Muscle of arm (tissue), 12 donors: ENCODE data around the gene RGL2. TPM values are rescaled to one million over a fixed set of nuclear protein-coding genes. Genes with fewer than 3 reads are reported as not detected.
A peak's percentile ranks its signal among the peaks of the same experiment; 100 is the strongest.
"Not testable (repeated sequence)": the region's sequence is repeated elsewhere in the genome, so short reads cannot be mapped to it uniquely, and the experiment has no call there.

ENCODE experiments used
- DNase-seq: peaks from one replicate; pipeline ENCODE4 v3.0.0-alpha.2; 2013
- polyA plus RNA-seq, 12 donors: library from polyadenylated mRNA; unstranded; fragments of 120-200 nt; gene quantifications; one replicate each; pipeline ENCODE4 v1.2.1, GENCODE V29; 2013; ENCODE audit not compliant: insufficient read length in 12 of 12

Gene RGL2
- polyA plus RNA-seq, 12 donors: 43.6 to 81.3 (median 52.1) TPM; not detected in 1

DNA sequence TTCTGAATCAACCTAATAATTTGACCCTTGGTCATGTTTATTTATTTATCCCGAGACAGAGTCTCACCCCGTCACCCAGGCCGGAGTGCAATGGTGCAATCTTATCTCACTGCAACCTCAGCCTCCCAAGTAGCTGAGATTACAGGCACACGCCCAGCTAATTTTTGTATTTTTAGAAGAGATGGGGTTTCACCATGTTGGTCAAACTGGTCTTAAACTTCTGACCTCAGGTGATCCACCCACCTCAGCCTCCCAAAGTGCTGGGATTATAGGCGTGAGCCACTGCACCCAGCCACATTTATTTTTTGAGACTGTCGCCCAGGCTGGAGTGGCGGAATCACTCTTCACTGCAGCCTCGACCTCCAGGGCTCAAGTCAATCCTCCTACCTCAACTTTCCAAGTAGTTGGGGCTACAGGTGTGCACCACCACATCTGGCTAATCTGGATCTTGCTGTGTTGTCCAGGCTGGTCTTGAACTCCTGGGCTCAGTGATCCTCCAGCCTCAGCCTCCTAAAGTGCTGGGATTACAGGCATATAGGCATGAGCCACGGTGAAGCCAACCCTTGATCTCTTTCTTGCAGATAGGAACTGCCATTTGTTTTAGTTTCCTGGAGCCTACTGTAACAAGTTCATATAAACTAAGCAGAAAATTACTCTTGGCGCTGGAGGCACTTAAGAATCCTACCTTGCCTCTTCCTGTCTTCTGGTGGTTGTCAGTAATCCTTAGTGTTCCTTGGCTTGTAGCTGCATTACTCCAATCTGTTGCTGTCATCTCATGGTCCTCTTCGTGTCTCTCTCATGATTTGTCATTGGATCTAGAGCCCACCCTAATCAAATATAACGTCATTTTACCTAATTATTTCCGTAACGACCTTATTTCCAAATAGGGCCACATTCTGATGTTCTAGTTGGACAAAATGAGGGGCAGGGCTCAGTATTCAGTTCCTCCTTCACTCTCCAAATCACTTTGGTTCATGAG lies 24.5 kb downstream of the RGL2 start:
- no peak for DNase-seq

GRCh38 chr6:33273129-33273923 lies 25.4 kb downstream of the RGL2 start:
- no peak for DNase-seq

GRCh38 chr6:33272275-33273128 lies 26.2 kb downstream of the RGL2 start:
- no peak for DNase-seq

- DNase-seq: peak; percentile 99
Measured at GRCh38 chr6:33271468-33272274, 27.1 kb downstream of the RGL2 start, which contains the start of the genes RPS18 and VPS52. Gene RPS18 (plus strand): TSS chr6:33272075. CDS start chr6:33272120, 45 bp downstream. Gene VPS52 (minus strand): TSS chr6:33271876. CDS start chr6:33271675, 201 bp downstream.

DNA sequence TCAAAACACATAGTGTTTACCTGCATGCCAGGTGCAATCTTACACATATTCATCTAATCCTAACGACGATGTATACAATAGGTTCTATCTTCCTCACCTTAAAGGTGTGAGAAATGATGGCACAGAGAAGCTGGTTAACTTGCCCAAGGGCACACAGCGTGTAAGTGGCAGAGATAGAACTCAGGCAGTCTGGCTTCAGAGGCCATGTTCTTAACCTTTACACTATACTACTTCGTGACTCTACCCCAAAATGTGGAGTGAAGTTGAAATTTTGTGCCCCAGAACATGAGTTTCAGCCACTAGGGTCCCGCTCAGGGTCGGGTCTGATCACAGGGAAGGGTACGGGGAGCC lies 27.6 kb downstream of the RGL2 start:
- no peak for DNase-seq

GRCh38 chr6:33264015-33264414 lies 34.7 kb downstream of the RGL2 start:
- no peak for DNase-seq

- DNase-seq: not testable (repeated sequence)
Measured at GRCh38 chr6:33262490-33262889, 36.3 kb downstream of the RGL2 start.

DNA sequence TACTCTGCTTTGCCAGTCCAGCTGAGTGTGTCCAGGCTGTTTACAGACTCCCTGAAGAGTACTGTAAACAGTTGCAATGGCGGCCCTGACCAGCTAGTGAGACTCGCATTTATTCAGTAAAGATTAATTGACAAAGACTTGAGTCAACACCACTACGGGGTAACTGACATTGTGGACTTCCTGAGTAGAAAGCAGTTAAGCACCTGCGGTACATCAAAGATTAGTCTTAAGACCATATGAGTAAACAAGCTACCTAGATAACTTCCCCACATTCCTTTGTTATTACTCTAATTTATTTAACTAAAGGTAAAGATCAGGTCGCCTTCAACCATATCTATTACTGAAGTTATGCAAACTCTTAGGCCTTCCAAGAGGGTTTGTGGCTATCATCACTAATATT lies 39.7 kb downstream of the RGL2 start:
- no peak for DNase-seq

DNA sequence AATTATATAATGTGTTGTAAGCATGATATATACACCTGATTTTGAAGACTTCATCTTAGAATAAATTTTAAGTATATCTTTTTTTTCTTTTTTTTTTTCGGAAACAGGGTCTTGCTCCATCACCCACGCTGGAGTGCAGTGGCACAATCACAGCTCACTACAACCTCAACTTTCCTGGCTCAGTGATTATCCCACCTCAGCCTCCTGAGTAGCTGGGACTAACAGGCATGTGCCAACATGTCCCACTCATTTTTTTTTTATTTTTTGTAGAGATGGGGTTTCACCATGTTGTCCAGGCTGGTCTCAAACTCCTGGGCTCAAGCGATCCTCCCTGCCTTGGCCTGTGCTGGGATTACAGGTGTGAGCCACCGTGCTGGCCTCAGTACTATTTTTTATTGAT lies 44.2 kb downstream of the RGL2 start:
- no peak for DNase-seq

- no peak for DNase-seq
Measured at GRCh38 chr6:33252759-33253158, 46.0 kb downstream of the RGL2 start.

DNA sequence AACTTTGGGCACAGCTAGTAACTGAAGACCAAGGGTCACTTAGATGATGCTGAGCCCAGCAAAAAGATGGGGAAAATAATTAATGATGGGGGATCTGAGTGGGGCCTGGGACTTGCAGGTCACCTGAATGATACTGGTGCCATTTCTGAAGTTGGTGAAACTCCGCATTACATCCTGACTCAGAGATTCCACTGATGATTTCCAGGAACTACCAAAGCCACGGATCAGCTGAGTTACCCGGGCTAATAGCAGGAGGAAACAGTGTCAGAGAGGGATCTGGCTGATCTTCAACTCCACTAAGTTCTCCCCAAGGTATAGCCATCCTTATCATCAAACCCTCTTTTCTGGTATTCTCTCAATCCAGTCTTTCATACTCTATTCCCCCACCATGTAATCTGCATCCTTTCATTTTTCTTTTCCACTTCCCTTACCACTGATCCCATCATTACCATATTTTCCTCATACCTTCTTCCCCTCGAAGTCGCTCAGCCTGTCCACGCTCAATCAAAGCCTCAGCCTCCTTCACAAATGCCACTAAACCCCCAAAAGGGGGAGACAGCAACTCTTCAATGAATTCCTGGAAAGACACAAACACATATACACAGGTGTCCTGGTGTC lies 47.2 kb downstream of the RGL2 start:
- no peak for DNase-seq

DNA sequence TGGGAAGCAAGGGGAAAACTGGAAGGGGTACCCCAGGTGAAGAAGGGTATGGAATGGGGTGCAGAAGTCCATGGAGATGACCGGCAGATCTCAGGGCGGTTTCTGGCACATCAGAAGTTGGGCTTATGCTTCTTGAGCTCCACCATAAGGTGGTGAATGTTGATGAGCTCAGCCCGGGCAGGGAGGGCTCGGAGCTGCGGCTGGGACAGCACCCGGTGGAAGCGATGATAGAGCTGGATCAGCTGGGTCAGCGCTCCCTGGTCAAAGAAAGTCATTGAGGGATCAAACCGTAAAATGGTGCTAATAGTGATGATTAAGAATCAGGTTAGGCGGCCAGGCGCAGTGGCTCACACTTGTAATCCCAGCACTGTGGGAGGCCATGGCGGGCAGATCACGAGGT lies 48.0 kb downstream of the RGL2 start:
- no peak for DNase-seq

DNA sequence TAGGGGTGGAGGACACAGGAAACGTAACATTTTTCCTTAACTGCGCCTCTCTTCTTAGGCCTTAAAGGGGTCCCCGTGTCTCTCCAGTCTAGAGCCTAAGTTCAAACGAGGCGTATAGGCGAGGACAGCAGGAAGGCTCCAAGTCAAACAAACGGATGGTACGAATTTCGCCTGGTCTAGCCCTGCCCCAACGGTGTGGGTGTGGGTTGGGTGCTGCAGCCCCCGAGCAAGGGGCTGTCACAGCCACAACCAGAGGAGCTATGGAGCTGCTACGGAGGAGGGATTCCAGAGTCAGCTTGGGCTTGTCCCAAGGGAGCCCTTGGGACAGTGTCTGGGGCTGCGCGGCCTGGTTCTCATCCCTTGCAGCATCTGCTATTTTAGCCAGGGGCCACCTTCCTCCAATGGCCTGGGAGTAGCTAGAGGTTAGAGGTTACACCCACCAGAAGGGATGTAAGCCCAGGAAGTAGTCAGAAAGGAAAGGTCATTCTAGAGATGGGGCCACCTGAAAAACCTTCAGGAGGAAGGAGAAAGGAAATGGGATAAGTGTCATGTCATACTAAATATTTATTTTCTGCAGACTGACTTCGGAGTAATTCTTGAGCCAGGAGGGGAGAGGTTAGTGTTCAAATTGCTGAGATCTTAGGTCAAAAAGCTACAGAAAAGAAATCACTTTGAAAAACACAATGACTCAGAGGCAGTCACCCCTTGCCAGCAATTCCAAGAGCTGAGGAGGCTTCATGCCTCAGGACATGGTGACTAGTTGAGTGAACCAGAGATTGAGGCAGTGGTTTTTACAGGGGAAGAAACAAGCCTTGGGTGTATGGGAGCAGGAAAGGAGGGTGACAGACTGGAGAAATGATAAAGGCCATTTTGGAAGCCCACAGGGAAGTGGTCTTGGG lies 48.8 kb downstream of the RGL2 start:
- DNase-seq: no peak

- DNase-seq: peak; percentile 97
Measured at GRCh38 chr6:33248932-33249731, 49.6 kb downstream of the RGL2 start.

DNA sequence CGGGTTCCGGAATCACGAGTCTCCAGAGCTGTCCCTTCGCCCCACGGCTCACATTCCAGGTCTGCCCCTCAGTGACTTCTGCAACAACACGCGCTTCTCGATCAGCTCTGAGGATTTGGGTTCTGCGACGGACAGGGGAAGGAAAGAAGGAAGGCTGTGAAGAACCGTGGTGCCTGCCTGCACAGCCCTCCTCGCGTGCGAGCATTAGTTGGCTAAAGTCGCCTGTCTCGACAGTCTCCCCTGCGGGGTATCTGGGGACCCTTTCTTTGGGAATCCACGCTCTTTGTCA lies 50.2 kb downstream of the RGL2 start:
- DNase-seq: no peak

DNA sequence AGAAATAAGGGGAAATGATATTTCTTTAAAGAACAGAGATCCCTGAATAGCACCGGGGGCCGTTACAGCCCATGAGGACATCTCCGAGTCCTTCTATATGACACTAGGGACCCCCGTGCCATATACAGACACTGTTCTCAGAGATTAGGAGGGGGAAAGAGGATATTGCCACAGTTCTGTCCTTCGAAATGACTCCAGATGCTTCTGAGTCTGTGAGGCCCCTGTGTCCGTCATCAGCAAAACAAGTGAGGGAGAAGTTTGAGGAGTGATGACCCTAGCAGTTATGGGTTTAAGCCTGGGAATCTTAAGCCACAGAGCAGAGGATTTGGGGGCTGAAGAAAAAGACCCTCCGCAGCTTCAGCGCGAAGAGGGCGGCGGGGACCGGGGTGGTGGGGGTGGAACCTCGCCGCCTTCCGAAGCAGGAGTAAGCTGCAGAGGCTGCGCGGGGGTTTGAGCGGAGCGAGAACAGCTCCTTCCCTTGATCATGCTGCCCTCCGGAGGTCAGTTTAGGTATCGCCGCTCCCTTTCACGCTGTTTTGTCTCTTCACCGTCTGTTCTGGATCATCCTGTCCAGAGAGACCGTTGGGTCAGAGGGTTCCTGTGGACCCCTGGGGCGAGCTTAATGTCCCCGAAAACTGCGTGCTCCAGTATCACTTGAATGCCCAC lies 50.6 kb downstream of the RGL2 start:
- DNase-seq: peak; percentile 94

GRCh38 chr6:33243476-33243875 lies 55.3 kb downstream of the RGL2 start:
- DNase-seq: no peak

DNA sequence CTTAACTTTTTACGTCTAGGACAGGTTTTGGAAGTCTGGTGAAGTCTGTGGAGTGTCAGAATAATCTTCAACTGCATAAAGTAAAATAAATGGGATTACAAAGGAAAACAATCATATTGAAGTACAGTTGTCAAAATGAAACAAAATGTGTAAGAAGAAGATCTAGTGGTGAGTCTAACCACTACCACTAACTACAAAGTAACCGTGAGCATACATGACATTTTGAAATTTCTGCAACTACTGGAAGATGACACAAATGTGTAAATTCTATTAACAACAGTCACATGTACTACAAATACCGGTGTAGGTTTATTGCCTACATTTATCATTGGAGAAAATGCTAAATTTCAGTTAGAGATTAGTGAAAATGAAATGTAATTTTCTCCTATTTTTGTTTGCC lies 56.8 kb downstream of the RGL2 start:
- DNase-seq: no peak
